HCT116 (cell line): Measurements from ENCODE around the gene OR5AP2. TPM values are rescaled to one million over a fixed set of nuclear protein-coding genes. Genes with fewer than 3 reads are reported as not detected.

Experiments used
- ATAC-seq: fragments of 200-7000 bp; cut with Tn5 transposase; 2 replicates; pipeline ENCODE4 v1.9.1; 2020; ENCODE audit warnings: mild to moderate bottlenecking, moderate library complexity
- BruUV-seq: library from RNA; stranded (reverse); fragments of 400-500 nt; replicated peaks from 2 replicates; lab custom pipeline; 2021; lab: Mats Ljungman, UMichigan
- CTCF ChIA-PET: fragments of 300-600 bp; sonication (Branson Sonifier 250); formaldehyde crosslinking; loops from one replicate; lab custom pipeline; 2021; ENCODE audit warnings: antibody characterized with exemption; lab: Charles Lee
- POLR2A ChIA-PET: fragments of 300-600, 350-600 bp; sonication (Branson Sonifier 250); formaldehyde crosslinking; loops from one replicate; lab custom pipeline; 2021; ENCODE audit warnings: antibody characterized with exemption; lab: Charles Lee
- RAD21 ChIA-PET, 2 experiments: fragments of 300-600 bp; sonication (Branson Sonifier 250); formaldehyde crosslinking; loops; one replicate each; lab custom pipeline; 2023; ENCODE audit warnings: low total read pairs in 2 of 2; ENCODE audit not compliant: uncharacterized antibody in 2 of 2, unreplicated experiment in 2 of 2, low non-redundant PET in 1 of 2; lab: Charles Lee
- DNase-seq: peaks from one replicate; pipeline ENCODE4 v3.0.0-alpha.2; 2010; ENCODE audit warnings: low read depth, low spot score
- H2AFZ ChIP-seq: fragments of 200-600 bp; shearing (Covaris generic), sonication (generic); 2 replicates; pipeline ENCODE4 v1.6.1; 2017; ENCODE audit warnings: low read depth, mixed run types, mixed read lengths, antibody characterized with exemption, low read length; ENCODE audit not compliant: poor library complexity, severe bottlenecking
- H3K27ac ChIP-seq: 2 replicates; pipeline ENCODE4 v1.5.1; 2012; ENCODE audit warnings: low read depth, low read length
- H3K27me3 ChIP-seq: fragments of 200-600 bp; sonication (generic); 2 replicates; pipeline ENCODE4 v1.6.1; 2016; ENCODE audit warnings: mixed run types, low read length, mixed read lengths; ENCODE audit not compliant: insufficient read depth
- H3K36me3 ChIP-seq, 2 experiments: fragments of 200-500 bp in 1 of 2; fragments of 200-600 bp in 1 of 2; sonication (Bioruptor generic) in 1 of 2; sonication (generic) in 1 of 2; 2 replicates each; pipeline versions ENCODE4 v1.5.1 to v1.6.1; 2014 to 2016; ENCODE audit warnings: low read length in 2 of 2, inconsistent platforms in 1 of 2, mixed read lengths in 1 of 2, mixed run types in 1 of 2; ENCODE audit not compliant: insufficient read depth in 2 of 2, control insufficient read depth in 1 of 2
- H3K4me1 ChIP-seq, 2 experiments: fragments of 200-600 bp in 1 of 2; sonication (generic) in 1 of 2; 2 replicates each; pipeline versions ENCODE4 v1.5.1 to v1.6.1; 2012 to 2017; ENCODE audit warnings: low read length in 2 of 2, inconsistent platforms in 1 of 2, mild to moderate bottlenecking in 1 of 2, mixed read lengths in 1 of 2, mixed run types in 1 of 2, moderate library complexity in 1 of 2; ENCODE audit not compliant: insufficient read depth in 2 of 2, control insufficient read depth in 1 of 2
- H3K4me2 ChIP-seq: fragments of 200-600 bp; sonication (generic); 2 replicates; pipeline ENCODE4 v1.6.1; 2017; ENCODE audit warnings: mixed run types, low read length, mixed read lengths
- H3K4me3 ChIP-seq, 2 experiments: fragments of 200-600 bp in 1 of 2; sonication (generic) in 1 of 2; replicated peaks in 1 of 2; 2 replicates each; pipeline ENCODE4 v1.5.1; 2011 to 2016; ENCODE audit warnings: low read length in 2 of 2, control low read depth in 1 of 2, low read depth in 1 of 2, mild to moderate bottlenecking in 1 of 2, mixed read lengths in 1 of 2, mixed run types in 1 of 2
- H3K79me2 ChIP-seq: fragments of 200-600 bp; sonication (generic); 2 replicates; pipeline ENCODE4 v1.6.1; 2017; ENCODE audit warnings: mild to moderate bottlenecking, mixed run types, low read length, moderate library complexity, mixed read lengths; ENCODE audit not compliant: insufficient read depth
- H3K9ac ChIP-seq: fragments of 200-600 bp; sonication (generic); 2 replicates; pipeline ENCODE4 v1.6.1; 2016; ENCODE audit warnings: low read length, mixed read lengths
- H3K9me2 ChIP-seq: fragments of 200-600 bp; sonication (generic), shearing (Covaris generic); 2 replicates; pipeline ENCODE4 v1.6.1; 2017; ENCODE audit warnings: mixed run types, mild to moderate bottlenecking, moderate library complexity; ENCODE audit not compliant: insufficient read depth
- H3K9me3 ChIP-seq, 2 experiments: fragments of 200-500 bp in 1 of 2; fragments of 200-600 bp in 1 of 2; sonication (Bioruptor generic) in 1 of 2; sonication (generic) in 1 of 2; 2 replicates each; pipeline ENCODE4 v1.6.1; 2014 to 2017; ENCODE audit warnings: low read length in 2 of 2, mixed read lengths in 2 of 2, inconsistent platforms in 1 of 2, low read depth in 1 of 2, mild to moderate bottlenecking in 1 of 2, mixed run types in 1 of 2, moderate library complexity in 1 of 2; ENCODE audit not compliant: control insufficient read depth in 1 of 2, insufficient read depth in 1 of 2
- H4K20me1 ChIP-seq: fragments of 200-600 bp; sonication (generic), shearing (Covaris generic); 2 replicates; pipeline ENCODE4 v1.6.1; 2017; ENCODE audit warnings: mixed run types, mild to moderate bottlenecking, moderate library complexity; ENCODE audit not compliant: insufficient read depth
- ATF3 ChIP-seq: IDR thresholded peaks from 2 replicates; pipeline ENCODE4 v1.6.1; 2012
- CBX3 ChIP-seq: IDR thresholded peaks from 2 replicates; pipeline ENCODE4 v1.6.1; 2012; ENCODE audit warnings: low read depth
- CEBPB ChIP-seq: IDR thresholded peaks from 2 replicates; pipeline ENCODE4 v1.6.1; 2012; ENCODE audit warnings: low read depth
- EGR1 ChIP-seq: IDR thresholded peaks from 2 replicates; pipeline ENCODE4 v1.6.1; 2012; ENCODE audit warnings: low read depth
- ELF1 ChIP-seq: IDR thresholded peaks from 2 replicates; pipeline ENCODE4 v1.6.1; 2012; ENCODE audit warnings: low read depth, borderline replicate concordance
- EZH2 ChIP-seq: fragments of 200-600 bp; sonication (generic); IDR thresholded peaks from 2 replicates; pipeline ENCODE4 v1.6.1; 2017; ENCODE audit warnings: antibody characterized with exemption, mixed run types
- FOSL1 ChIP-seq: IDR thresholded peaks from 2 replicates; pipeline ENCODE4 v1.6.1; 2012; ENCODE audit warnings: low read depth
- JUND ChIP-seq: IDR thresholded peaks from 2 replicates; pipeline ENCODE4 v1.6.1; 2012
- RAD21 ChIP-seq: IDR thresholded peaks from 2 replicates; pipeline ENCODE4 v1.6.1; 2012; ENCODE audit warnings: low read depth, mild to moderate bottlenecking
- REST ChIP-seq: IDR thresholded peaks from 2 replicates; pipeline ENCODE4 v1.6.1; 2012; ENCODE audit warnings: low read depth
- SIN3A ChIP-seq: IDR thresholded peaks from 2 replicates; pipeline ENCODE4 v1.6.1; 2012; ENCODE audit warnings: low read depth
- SRF ChIP-seq: IDR thresholded peaks from 2 replicates; pipeline ENCODE4 v1.6.1; 2012; ENCODE audit warnings: low read depth
- TCF7L2 ChIP-seq: IDR thresholded peaks from 2 replicates; pipeline ENCODE4 v1.7.0; 2011; ENCODE audit warnings: borderline replicate concordance, inconsistent platforms; ENCODE audit not compliant: insufficient read depth, insufficient read length; ENCODE audit errors: extremely low read depth
- YY1 ChIP-seq: IDR thresholded peaks from 2 replicates; pipeline ENCODE4 v1.6.1; 2011; ENCODE audit warnings: low read length, low read depth, moderate library complexity, mild to moderate bottlenecking; ENCODE audit not compliant: insufficient replicate concordance; ENCODE audit errors: extremely low read depth
- ZBTB33 ChIP-seq: IDR thresholded peaks from 2 replicates; pipeline ENCODE4 v1.6.1; 2011; ENCODE audit warnings: mild to moderate bottlenecking, low read length, moderate library complexity; ENCODE audit not compliant: insufficient replicate concordance; ENCODE audit errors: extremely low read depth
- ZNF274 ChIP-seq: fragments of 200-500 bp; sonication (Bioruptor generic); IDR thresholded peaks from 2 replicates; pipeline ENCODE4 v1.6.1; 2014; ENCODE audit warnings: mild to moderate bottlenecking, low read depth, low read length, inconsistent platforms
- intact Hi-C: fragments of 100-400 bp; cut with micrococcal nuclease; formaldehyde crosslinking; loops from 2 replicates; pipeline ENCODE4 v1.10.0; 2022
- total RNA-seq: library from RNA; stranded (reverse); gene quantifications from one replicate; pipeline ENCODE4 v1.2.1, GENCODE V29; 2021; ENCODE audit not compliant: unreplicated experiment

Gene OR5AP2
- total RNA-seq, 1 experiment from 2014 or later: not detected

GRCh38 chr11:56688554-56689100 lies 46.4 kb upstream of the OR5AP2 start:
- CTCF ChIA-PET: no interaction called here
- no peaks in the 10 kb centered on the region for H3K27me3 ChIP-seq
- intact Hi-C loops: no loop called here
- H3K4me3 ChIP-seq: no peak overlapping the region
- H3K36me3 ChIP-seq: no peaks in the 10 kb centered on the region
- no peak overlapping the region for H3K9ac ChIP-seq
- H3K9me3 ChIP-seq: peaks cover 3 to 5% of the 10 kb centered on the region in 2 experiments; a peak in 2 of 4 replicates
- POLR2A ChIA-PET: no interaction called here
- ATAC-seq (no peak), DNase-seq (no peak)
- no peaks in the 10 kb centered on the region for H3K9me2 ChIP-seq
- H2AFZ ChIP-seq: no peak overlapping the region
- no peaks in the 10 kb centered on the region for H3K4me1 ChIP-seq
- H3K79me2 ChIP-seq: no peaks in the 10 kb centered on the region
- TF ChIP-seq JUND (no peak), ELF1 (no peak), CEBPB (no peak), EGR1 (no peak), EZH2 (no peak), SRF (no peak), YY1 (no peak), TCF7L2 (no peak), CBX3 (no peak), SIN3A (no peak), ZNF274 (no peak), ATF3 (no peak), RAD21 (no peak), FOSL1 (no peak), REST (no peak), ZBTB33 (no peak)
- no TSS peak for BruUV-seq
- no peak overlapping the region for H3K27ac ChIP-seq
- H3K4me2 ChIP-seq: no peak overlapping the region
- no peaks in the 10 kb centered on the region for H4K20me1 ChIP-seq
- RAD21 ChIA-PET: no interaction called here
